ENCODE measurements around the gene TRAPPC3L.

Gene TRAPPC3L

GRCh38 chr6:116456927-116457326, 88.6 kb downstream of the TRAPPC3L start:
- TF ChIP-seq ZFX (IDR thresholded peaks at IDR 0.05) (no peak), CTCF (conservative IDR thresholded peaks at IDR 0.05) (no peak)
- no peak overlapping the region for H3K27ac ChIP-seq

DNA sequence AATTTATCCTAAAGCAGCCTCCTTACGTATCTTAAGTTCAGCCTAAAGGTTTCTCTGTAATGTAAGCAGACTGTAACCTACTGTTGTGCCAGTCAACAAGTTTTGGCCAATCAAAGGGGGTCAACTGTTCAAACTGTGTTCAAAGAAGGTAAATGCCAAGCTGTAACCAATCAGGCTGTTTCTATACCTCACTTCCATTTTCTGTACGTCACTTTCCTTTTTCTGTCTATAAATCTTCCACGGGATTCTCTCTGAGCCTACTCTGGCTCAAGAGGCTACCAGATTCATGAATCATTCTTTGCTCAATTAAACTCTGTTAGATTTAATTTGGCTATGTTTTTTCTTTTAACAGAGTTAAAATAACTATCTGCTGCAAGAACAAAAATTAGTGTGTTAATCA, 89.4 kb downstream of the TRAPPC3L start:
- no peak for TF ChIP-seq ZFX (IDR thresholded peaks at IDR 0.05)
- TF ChIP-seq CTCF (conservative IDR thresholded peaks at IDR 0.05) = no peak
- H3K27ac ChIP-seq = no peak overlapping the region

DNA sequence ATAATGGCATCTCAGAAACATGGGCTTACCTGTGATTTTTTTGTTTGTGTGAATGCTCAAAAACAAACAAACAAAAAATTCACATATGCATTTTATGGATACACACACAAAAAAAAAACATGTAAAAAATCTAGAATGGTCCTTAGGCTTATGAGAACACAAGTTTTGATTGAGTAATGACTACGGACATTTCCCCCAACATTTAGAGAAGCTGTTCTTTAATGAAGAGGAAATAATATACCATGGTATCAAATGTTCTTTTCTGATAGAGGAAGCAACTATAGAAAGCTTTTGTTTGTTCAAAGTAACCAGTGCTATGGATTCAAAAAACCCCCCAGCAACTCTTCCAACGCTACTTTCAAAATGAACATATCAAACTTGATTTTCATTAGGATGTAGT, 93.0 kb downstream of the TRAPPC3L start:
- H3K27ac ChIP-seq = no peak overlapping the region
- TF ChIP-seq CTCF (conservative IDR thresholded peaks at IDR 0.05) (no peak), ZFX (IDR thresholded peaks at IDR 0.05) (no peak)

GRCh38 chr6:116451916-116452315, 93.6 kb downstream of the TRAPPC3L start:
- no peak for TF ChIP-seq ZFX (IDR thresholded peaks at IDR 0.05)
- no peak for TF ChIP-seq CTCF (conservative IDR thresholded peaks at IDR 0.05)
- no peak overlapping the region for H3K27ac ChIP-seq

- no peak overlapping the region for H3K27ac ChIP-seq
These were observed 94.4 kb downstream of the TRAPPC3L start for GRCh38 chr6:116450769-116451740.

DNA sequence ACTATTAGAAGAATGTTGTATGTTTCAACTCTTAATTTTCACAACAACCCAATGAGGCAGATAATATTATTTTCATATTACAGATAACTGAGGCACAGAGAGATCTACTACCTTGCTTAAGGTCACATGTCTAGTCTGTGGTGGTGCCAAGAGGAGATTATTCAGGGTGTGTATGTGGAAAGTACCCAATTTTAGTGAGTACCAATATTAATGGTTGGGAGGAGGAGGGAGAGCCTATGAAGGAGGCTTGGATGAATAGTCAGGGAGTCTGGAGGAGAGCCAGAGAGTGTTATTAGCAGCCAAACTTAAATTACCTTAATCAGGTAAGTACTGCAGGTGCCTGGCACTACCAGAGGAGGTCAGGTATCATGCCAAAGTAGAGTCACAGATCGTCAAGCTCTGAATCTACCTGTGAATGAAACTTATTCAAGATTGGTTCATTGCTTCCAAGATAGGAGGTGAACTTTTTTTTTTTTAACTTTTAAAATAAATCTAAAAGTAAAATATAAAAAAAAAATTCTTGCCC, 95.2 kb downstream of the TRAPPC3L start:
- TF ChIP-seq ZFX (IDR thresholded peaks at IDR 0.05) (no peak), CTCF (conservative IDR thresholded peaks at IDR 0.05) (no peak)
- no peak overlapping the region for H3K27ac ChIP-seq

More at GRCh38 chr6:116450769-116451740, 94.4 kb downstream of the TRAPPC3L start:
- TF ChIP-seq ZFX (IDR thresholded peaks at IDR 0.05) = no peak
- no peak for TF ChIP-seq CTCF (conservative IDR thresholded peaks at IDR 0.05)

DNA sequence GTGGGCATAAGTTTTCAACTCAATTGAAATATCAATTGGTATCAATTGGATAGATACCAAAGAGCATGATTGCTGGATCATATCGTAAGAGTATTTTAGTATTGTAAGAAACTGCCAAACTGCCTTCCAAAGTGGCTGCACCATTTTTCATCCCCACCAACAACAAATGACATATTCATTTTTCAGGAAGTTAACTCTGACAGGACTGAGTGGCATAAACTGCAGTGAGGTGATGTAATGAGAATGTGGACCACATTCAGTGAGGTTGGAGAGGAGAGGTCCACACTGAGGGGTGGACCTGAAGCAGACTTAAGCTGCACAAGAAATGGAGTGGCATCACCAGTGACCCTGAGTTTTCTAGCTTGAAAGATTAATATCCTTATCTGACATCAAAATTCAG, 95.9 kb downstream of the TRAPPC3L start:
- no peak for TF ChIP-seq ZFX (IDR thresholded peaks at IDR 0.05)
- TF ChIP-seq CTCF (conservative IDR thresholded peaks at IDR 0.05) = no peak
- no peak overlapping the region for H3K27ac ChIP-seq
